H9 (cell line): ENCODE results near the gene KCNG2. TPM values are rescaled to one million over a fixed set of nuclear protein-coding genes. Genes with fewer than 3 reads are reported as not detected.

Experiments
- DNase-seq: peaks from one replicate; pipeline ENCODE4 v3.0.0-alpha.2; 2017
- H2AFZ ChIP-seq: one replicate; pipeline ENCODE4 v1.6.1; 2013; ENCODE audit warnings: mild to moderate bottlenecking, low read length, control low read depth, moderate library complexity
- H2AK5ac ChIP-seq: 2 replicates; pipeline ENCODE4 v1.6.1; 2013; ENCODE audit warnings: low read length, control low read depth, mixed read lengths; ENCODE audit not compliant: insufficient read length
- H2BK120ac ChIP-seq: one replicate; pipeline ENCODE4 v1.6.1; 2013; ENCODE audit warnings: low read depth, mild to moderate bottlenecking, low read length, control low read depth, inconsistent platforms; ENCODE audit not compliant: poor library complexity, severe bottlenecking
- H2BK12ac ChIP-seq: 2 replicates; pipeline ENCODE4 v1.6.1; 2013; ENCODE audit warnings: low read length, control low read depth, mixed read lengths, low read depth; ENCODE audit not compliant: insufficient read length
- H2BK15ac ChIP-seq: 2 replicates; pipeline ENCODE4 v1.6.1; 2013; ENCODE audit warnings: low read depth, low read length, control low read depth
- H2BK20ac ChIP-seq: one replicate; pipeline ENCODE4 v1.6.1; 2013; ENCODE audit warnings: low read depth, mild to moderate bottlenecking, low read length, control low read depth, inconsistent platforms; ENCODE audit not compliant: poor library complexity, severe bottlenecking
- H2BK5ac ChIP-seq: 2 replicates; pipeline ENCODE4 v1.6.1; 2013; ENCODE audit warnings: low read length, control low read depth, mixed read lengths; ENCODE audit not compliant: insufficient read length
- H3K14ac ChIP-seq: 2 replicates; pipeline ENCODE4 v1.6.1; 2013; ENCODE audit warnings: low read length, control low read depth; ENCODE audit not compliant: insufficient read depth
- H3K18ac ChIP-seq: 2 replicates; pipeline ENCODE4 v1.6.1; 2013; ENCODE audit warnings: low read depth, mild to moderate bottlenecking, mixed read lengths, low read length, control low read depth; ENCODE audit not compliant: insufficient read length
- H3K23ac ChIP-seq: 2 replicates; pipeline ENCODE4 v1.6.1; 2013; ENCODE audit warnings: low read length, control low read depth, mixed read lengths, low read depth; ENCODE audit not compliant: insufficient read length
- H3K23me2 ChIP-seq: 2 replicates; pipeline ENCODE4 v1.6.1; 2013; ENCODE audit warnings: low read depth, mild to moderate bottlenecking, mixed read lengths, low read length, control low read depth; ENCODE audit not compliant: insufficient read length, poor library complexity, severe bottlenecking
- H3K27ac ChIP-seq: 2 replicates; pipeline ENCODE4 v1.5.1; 2013; ENCODE audit warnings: low read length, control low read depth, mixed read lengths, low read depth; ENCODE audit not compliant: insufficient read length
- H3K27me3 ChIP-seq: 2 replicates; pipeline ENCODE4 v1.6.1; 2013; ENCODE audit warnings: low read length, control low read depth, inconsistent platforms; ENCODE audit not compliant: insufficient read depth
- H3K4ac ChIP-seq: 2 replicates; pipeline ENCODE4 v1.6.1; 2013; ENCODE audit warnings: low read depth, mild to moderate bottlenecking, control low read depth, inconsistent platforms, low read length, moderate library complexity
- H3K4me1 ChIP-seq: 2 replicates; pipeline ENCODE4 v1.6.1; 2013; ENCODE audit warnings: low read length, control low read depth, inconsistent platforms; ENCODE audit not compliant: insufficient read depth
- H3K4me2 ChIP-seq: 2 replicates; pipeline ENCODE4 v1.6.1; 2013; ENCODE audit warnings: low read length, control low read depth, mixed read lengths; ENCODE audit not compliant: insufficient read length, insufficient read depth
- H3K56ac ChIP-seq: 2 replicates; pipeline ENCODE4 v1.6.1; 2013; ENCODE audit warnings: low read depth, mild to moderate bottlenecking, mixed read lengths, low read length, control low read depth; ENCODE audit not compliant: insufficient read length
- H3K79me1 ChIP-seq: 2 replicates; pipeline ENCODE4 v1.6.1; 2013; ENCODE audit warnings: low read depth, mild to moderate bottlenecking, moderate library complexity, low read length, control low read depth, inconsistent platforms; ENCODE audit not compliant: insufficient read depth, poor library complexity, severe bottlenecking
- H3K79me2 ChIP-seq: 2 replicates; pipeline ENCODE4 v1.6.1; 2013; ENCODE audit warnings: low read length, control low read depth, inconsistent platforms; ENCODE audit not compliant: insufficient read depth
- H3K9ac ChIP-seq: 2 replicates; pipeline ENCODE4 v1.6.1; 2013; ENCODE audit warnings: low read length, control low read depth, mixed read lengths; ENCODE audit not compliant: insufficient read length; ENCODE audit errors: extremely low read depth
- H3K9me3 ChIP-seq: one replicate; pipeline ENCODE4 v1.6.1; 2013; ENCODE audit warnings: low read depth, low read length, inconsistent platforms; ENCODE audit not compliant: control insufficient read depth
- H3T11ph ChIP-seq: one replicate; pipeline ENCODE4 v1.6.1; 2013; ENCODE audit warnings: mild to moderate bottlenecking, low read length, control low read depth, inconsistent platforms
- H4K20me1 ChIP-seq: one replicate; pipeline ENCODE4 v1.6.1; 2013; ENCODE audit not compliant: control insufficient read depth, insufficient read length, insufficient read depth
- H4K5ac ChIP-seq: 2 replicates; pipeline ENCODE4 v1.6.1; 2013; ENCODE audit warnings: low read depth, mild to moderate bottlenecking, mixed read lengths, low read length, control low read depth; ENCODE audit not compliant: insufficient read length
- H4K8ac ChIP-seq: replicated peaks from 2 replicates; pipeline ENCODE4 v1.6.1; 2013; ENCODE audit warnings: low read length, control low read depth, mixed read lengths, low read depth; ENCODE audit not compliant: insufficient read length
- H4K91ac ChIP-seq: 2 replicates; pipeline ENCODE4 v1.6.1; 2013; ENCODE audit warnings: low read depth, mild to moderate bottlenecking, moderate library complexity, mixed read lengths, low read length, control low read depth; ENCODE audit not compliant: insufficient read length
- H3K27ac Mint-ChIP-seq, 3 experiments: 2 replicates in 2 of 3; 3 replicates in 1 of 3; pipeline ENCODE4 v1.8.0; 2020 to 2021; ENCODE audit warnings: mixed read lengths in 3 of 3, mild to moderate bottlenecking in 1 of 3, moderate library complexity in 1 of 3
- H3K27me3 Mint-ChIP-seq: 2 replicates; pipeline ENCODE4 v1.8.0; 2021; ENCODE audit warnings: low read depth, mild to moderate bottlenecking, moderate library complexity, mixed read lengths
- H3K36me3 Mint-ChIP-seq, 3 experiments: 2 replicates in 2 of 3; 3 replicates in 1 of 3; pipeline ENCODE4 v1.8.0; 2020 to 2021; ENCODE audit warnings: low read depth in 3 of 3, mixed read lengths in 3 of 3; ENCODE audit not compliant: insufficient read depth in 1 of 3
- H3K4me1 Mint-ChIP-seq, 2 experiments: 2 replicates each; pipeline ENCODE4 v1.8.0; 2020; ENCODE audit warnings: mixed read lengths in 2 of 2
- H3K4me3 Mint-ChIP-seq, 2 experiments: 2 replicates in 1 of 2; 3 replicates in 1 of 2; pipeline ENCODE4 v1.8.0; 2020 to 2021; ENCODE audit warnings: mild to moderate bottlenecking in 2 of 2, mixed read lengths in 2 of 2, moderate library complexity in 1 of 2
- H3K9me3 Mint-ChIP-seq, 2 experiments: 2 replicates in 1 of 2; 3 replicates in 1 of 2; pipeline ENCODE4 v1.8.0; 2020; ENCODE audit warnings: mild to moderate bottlenecking in 2 of 2, mixed read lengths in 2 of 2, moderate library complexity in 1 of 2
- CTCF ChIP-seq: fragments of 200-600 bp; sonication (generic); conservative IDR thresholded peaks from 3 replicates; pipeline ENCODE4 v1.8.0; 2021; ENCODE audit warnings: antibody characterized with exemption, mild to moderate bottlenecking
- WGBS: extraction: QIAGEN DNeasy Blood & Tissue Kit; methylation state at CpG from one replicate; pipeline ENCODE4 v1.1.7; 2013; ENCODE audit warnings: missing lambda C conversion rate, low lambda C conversion rate, mixed read lengths; ENCODE audit not compliant: insufficient read length; ENCODE audit errors: extremely low coverage; 5-methylcytosine and 5-hydroxymethylcytosine counted together
- total RNA-seq: library from RNA; stranded (reverse); gene quantifications from 2 replicates; pipeline ENCODE4 v1.2.1, GENCODE V29; 2021

KCNG2 gene
- total RNA-seq, 1 experiment from 2014 or later, result 0.15 TPM

DNA sequence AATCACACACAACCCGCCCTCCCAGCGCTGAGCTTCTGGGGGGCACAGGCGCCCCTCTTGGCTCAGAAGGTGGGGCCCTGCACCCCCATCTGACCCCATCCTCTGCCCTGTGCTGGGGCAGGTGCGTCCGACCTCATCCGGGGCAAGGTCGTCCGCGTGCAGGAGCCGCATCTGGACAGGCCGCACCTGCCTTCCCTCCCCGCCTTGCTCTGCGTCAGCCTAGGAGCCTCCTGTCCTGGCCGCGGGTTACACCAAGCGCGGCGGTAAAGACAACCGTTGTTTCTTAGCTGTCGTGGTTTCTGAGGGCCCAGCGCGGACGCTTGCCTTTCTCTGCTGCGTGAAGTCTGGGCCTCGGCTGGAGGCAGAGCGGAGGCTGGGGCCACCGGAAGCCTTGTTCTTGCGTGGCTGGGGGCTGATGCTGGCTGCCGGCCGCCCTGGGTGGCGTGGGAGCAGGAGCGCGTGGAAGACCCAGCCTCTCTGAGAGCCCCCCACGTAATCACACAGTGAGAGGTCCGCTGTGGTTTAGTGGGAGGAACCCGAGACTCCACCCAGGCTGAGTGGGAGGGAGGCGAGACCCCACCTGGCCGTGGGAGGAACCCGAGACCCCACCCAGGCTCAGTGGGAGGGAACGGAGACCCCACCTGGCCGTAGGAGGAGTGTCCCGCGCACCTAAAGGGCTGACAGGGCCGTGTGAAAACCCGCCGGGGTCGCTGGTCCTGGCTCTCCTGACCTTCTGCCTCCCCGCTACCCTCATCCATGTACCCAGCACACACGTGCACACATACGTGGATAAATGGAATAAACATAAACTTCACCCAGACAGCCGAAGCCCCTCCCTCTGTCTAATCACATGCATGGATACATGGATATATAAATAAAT, 51.8 kb downstream of the KCNG2 start:
- Histone ChIP-seq H3K23me2 (no peaks in the 10 kb centered on the region), H3K56ac (no peak overlapping the region), H2BK20ac (no peak overlapping the region), H3K4me1 (no peaks in the 10 kb centered on the region), H3K4ac (no peak overlapping the region), H3K79me1 (no peaks in the 10 kb centered on the region), H2BK5ac (no peak overlapping the region), H3K18ac (no peak overlapping the region), H3K9ac (no peak overlapping the region), H2AK5ac (no peak overlapping the region), H3K14ac (no peak overlapping the region), H2BK15ac (no peak overlapping the region), H4K20me1 (no peaks in the 10 kb centered on the region), H2BK12ac (no peak overlapping the region), H2AFZ (no peak overlapping the region), H3K23ac (no peak overlapping the region), H3K4me2 (no peak overlapping the region), H3K27ac (no peak overlapping the region), H3T11ph (no peak overlapping the region), H4K8ac (no peak overlapping the region), H4K5ac (no peak overlapping the region), H4K91ac (no peak overlapping the region), H3K9me3 (no peaks in the 10 kb centered on the region), H3K27me3 (no peaks in the 10 kb centered on the region), H2BK120ac (no peak overlapping the region), H3K79me2 (no peaks in the 10 kb centered on the region)
- Mint-ChIP-seq H3K27me3 (peaks cover 3% of the 10 kb centered on the region), H3K4me1 (no peaks in the 10 kb centered on the region), H3K27ac (no peak overlapping the region; a peak in 1 of 7 replicates), H3K9me3 (no peaks in the 10 kb centered on the region), H3K36me3 (no peaks in the 10 kb centered on the region), H3K4me3 (no peak overlapping the region)
- no peak for TF ChIP-seq CTCF
- WGBS, result no CpG with 5 or more reads among the region's 51 CpGs
- no peak for DNase-seq
